Activated naive CD4-positive, alpha-beta T cell treated with anti-CD3 and anti-CD28 coated beads, Interleukin-2, amount 50 U/mL, for 72 hours (primary cell): ENCODE measurements around the gene GULP1. TPM values are rescaled to one million over a fixed set of nuclear protein-coding genes. Genes with fewer than 3 reads are reported as not detected.

Experiments
- ATAC-seq, 2 donors: fragments of 150-1000 bp; cut with Tn5 transposase; 2 replicates each; pipeline ENCODE4 v1.10.0; 2021; ENCODE audit warnings: mild to moderate bottlenecking in 2 of 2, moderate library complexity in 2 of 2
- DNase-seq, 2 donors: peaks; one replicate each; pipeline ENCODE4 v3.0.0; 2021 to 2022; ENCODE audit warnings: low spot score in 2 of 2
- H3K27ac Mint-ChIP-seq, 2 donors: one replicate each; pipeline ENCODE4 v1.8.0; 2022; ENCODE audit warnings: mild to moderate bottlenecking in 2 of 2, mixed read lengths in 2 of 2
- H3K36me3 Mint-ChIP-seq, 2 donors: one replicate each; pipeline ENCODE4 v1.8.0; 2022; ENCODE audit warnings: mixed read lengths in 2 of 2
- H3K9me3 Mint-ChIP-seq, 2 donors: one replicate each; pipeline ENCODE4 v1.8.0; 2022; ENCODE audit warnings: mixed read lengths in 2 of 2
- total RNA-seq, 2 donors: library from RNA; stranded (reverse); gene quantifications; one replicate each; pipeline ENCODE4 v1.2.3, GENCODE V29; 2022

The GULP1 gene
- total RNA-seq, 2 donors from 2014 or later: not detected

DNA sequence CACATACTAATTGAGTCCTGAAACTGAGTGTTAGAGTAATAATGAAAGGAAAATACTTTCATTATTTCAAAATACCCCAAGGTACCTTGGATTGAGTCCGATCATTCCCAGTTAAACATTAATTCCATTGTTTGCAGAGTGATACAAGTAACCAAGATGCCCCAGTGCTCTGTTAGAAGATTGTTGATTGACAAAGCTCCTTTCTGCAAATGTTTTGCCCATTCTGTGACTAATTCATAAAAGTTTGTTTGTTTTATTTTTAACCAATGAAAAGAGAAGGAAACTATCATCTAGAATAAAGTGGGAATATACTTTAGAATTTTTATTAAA lies 124.0 kb downstream of the GULP1 start:
- ATAC-seq: no peak
- Mint-ChIP-seq H3K9me3 (no peaks in the 10 kb centered on the region), H3K36me3 (no peaks in the 10 kb centered on the region), H3K27ac (no peak overlapping the region)
- DNase-seq: no peak

GRCh38 chr2:188416367-188416766 lies 124.7 kb downstream of the GULP1 start:
- H3K36me3 Mint-ChIP-seq: no peaks in the 10 kb centered on the region
- H3K9me3 Mint-ChIP-seq: no peaks in the 10 kb centered on the region
- ATAC-seq (no peak), DNase-seq (no peak)
- H3K27ac Mint-ChIP-seq: no peak overlapping the region

DNA sequence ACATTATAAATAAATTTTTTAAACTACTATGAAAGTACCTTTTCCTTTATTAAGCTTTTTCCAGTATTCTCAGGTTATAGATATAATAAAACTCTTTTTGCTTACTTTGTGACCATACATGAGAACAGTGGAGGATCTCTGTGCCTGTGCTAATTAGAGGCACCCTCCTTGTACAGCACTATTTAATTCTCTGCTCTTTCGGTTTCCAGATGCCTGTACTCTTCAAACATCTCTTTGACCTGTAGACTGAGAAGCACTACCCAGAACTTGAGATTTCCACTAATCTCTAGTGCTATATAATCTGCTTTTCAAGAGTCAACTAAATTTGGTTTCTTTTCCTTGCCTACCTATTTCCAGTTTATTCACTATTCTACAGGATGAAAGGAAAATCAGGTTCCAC lies 131.1 kb downstream of the GULP1 start:
- Mint-ChIP-seq H3K9me3 (no peaks in the 10 kb centered on the region), H3K27ac (no peak overlapping the region), H3K36me3 (no peaks in the 10 kb centered on the region)
- ATAC-seq (no peak), DNase-seq (no peak)

DNA sequence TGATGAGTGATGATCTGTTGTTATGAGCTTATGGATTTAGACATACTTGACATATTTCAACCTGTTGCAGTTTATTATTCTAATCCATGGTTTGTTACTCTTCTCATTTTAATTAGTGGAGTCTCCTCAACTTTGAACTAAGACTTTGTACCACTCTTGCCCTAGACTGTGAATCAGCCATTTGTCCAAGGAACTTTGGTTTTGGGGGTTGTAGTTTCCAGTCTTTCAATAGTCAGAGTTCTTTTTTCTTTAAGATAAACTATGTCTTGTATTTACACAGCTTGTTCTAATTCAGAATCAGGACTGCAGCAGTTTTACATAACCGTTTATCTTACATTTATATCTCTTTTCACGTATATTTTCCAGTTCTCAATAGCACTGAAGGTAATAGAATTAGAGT lies 133.6 kb downstream of the GULP1 start:
- DNase-seq: no peak
- no peaks in the 10 kb centered on the region for H3K9me3 Mint-ChIP-seq
- peak overlapping the region in 1 of 2 donors; percentile 68 for H3K27ac Mint-ChIP-seq
- H3K36me3 Mint-ChIP-seq: no peaks in the 10 kb centered on the region
- ATAC-seq: no peak

GRCh38 chr2:188426121-188426520 lies 134.4 kb downstream of the GULP1 start:
- no peak overlapping the region for H3K27ac Mint-ChIP-seq
- no peaks in the 10 kb centered on the region for H3K36me3 Mint-ChIP-seq
- DNase-seq (no peak), ATAC-seq (no peak)
- no peaks in the 10 kb centered on the region for H3K9me3 Mint-ChIP-seq

GRCh38 chr2:188430705-188431104 lies 139.0 kb downstream of the GULP1 start:
- Mint-ChIP-seq H3K9me3 (no peaks in the 10 kb centered on the region), H3K27ac (no peak overlapping the region), H3K36me3 (no peaks in the 10 kb centered on the region)
- DNase-seq (no peak), ATAC-seq (no peak)

GRCh38 chr2:188434018-188434417 lies 142.3 kb downstream of the GULP1 start:
- H3K36me3 Mint-ChIP-seq: no peaks in the 10 kb centered on the region
- peaks cover 3 to 4% of the 10 kb centered on the region in 2 donors for H3K9me3 Mint-ChIP-seq
- H3K27ac Mint-ChIP-seq: no peak overlapping the region
- DNase-seq (no peak), ATAC-seq (no peak)

GRCh38 chr2:188435115-188435514 lies 143.4 kb downstream of the GULP1 start:
- no peak for ATAC-seq
- peaks cover 3 to 4% of the 10 kb centered on the region in 2 donors for H3K9me3 Mint-ChIP-seq
- no peak for DNase-seq

GRCh38 chr2:188437537-188437936 lies 145.9 kb downstream of the GULP1 start:
- no peak overlapping the region for H3K27ac Mint-ChIP-seq
- no peaks in the 10 kb centered on the region for H3K36me3 Mint-ChIP-seq
- peaks cover 3 to 4% of the 10 kb centered on the region in 2 donors for H3K9me3 Mint-ChIP-seq
- ATAC-seq (no peak), DNase-seq (no peak)

More at GRCh38 chr2:188435115-188435514, 143.4 kb downstream of the GULP1 start:
- Mint-ChIP-seq H3K27ac (no peak overlapping the region), H3K36me3 (no peaks in the 10 kb centered on the region)

DNA sequence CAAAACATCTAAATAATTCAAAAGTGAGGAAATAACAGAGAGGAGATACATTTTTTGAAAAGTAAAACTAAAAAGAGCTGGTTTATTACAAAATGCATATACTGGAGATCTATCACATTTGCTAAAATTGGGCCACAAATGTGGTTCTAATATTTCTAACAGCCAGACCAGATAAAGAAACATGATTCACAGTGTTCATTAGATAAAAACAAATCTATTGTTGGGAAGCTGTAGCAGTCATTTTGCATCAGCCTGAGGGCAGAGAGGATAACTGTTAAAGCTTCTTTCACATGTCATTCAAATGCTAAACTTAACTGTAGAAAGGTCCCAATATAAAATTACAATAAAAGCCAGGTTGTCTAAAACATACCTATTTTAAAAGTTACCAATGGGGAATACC lies 148.3 kb downstream of the GULP1 start:
- H3K27ac Mint-ChIP-seq: no peak overlapping the region
- no peaks in the 10 kb centered on the region for H3K36me3 Mint-ChIP-seq
- H3K9me3 Mint-ChIP-seq: peaks cover 3 to 4% of the 10 kb centered on the region in 2 donors
- DNase-seq (no peak), ATAC-seq (no peak)

- H3K36me3 Mint-ChIP-seq: no peaks in the 10 kb centered on the region
- DNase-seq (no peak), ATAC-seq (no peak)
- no peak overlapping the region for H3K27ac Mint-ChIP-seq
- H3K9me3 Mint-ChIP-seq: peaks cover 3 to 4% of the 10 kb centered on the region in 2 donors
Observed at GRCh38 chr2:188440849-188441248, 149.2 kb downstream of the GULP1 start.

GRCh38 chr2:188441288-188441947 lies 149.7 kb downstream of the GULP1 start:
- H3K9me3 Mint-ChIP-seq: peaks cover 3 to 4% of the 10 kb centered on the region in 2 donors
- H3K27ac Mint-ChIP-seq: no peak overlapping the region
- ATAC-seq: no peak
- no peaks in the 10 kb centered on the region for H3K36me3 Mint-ChIP-seq
- DNase-seq: no peak

DNA sequence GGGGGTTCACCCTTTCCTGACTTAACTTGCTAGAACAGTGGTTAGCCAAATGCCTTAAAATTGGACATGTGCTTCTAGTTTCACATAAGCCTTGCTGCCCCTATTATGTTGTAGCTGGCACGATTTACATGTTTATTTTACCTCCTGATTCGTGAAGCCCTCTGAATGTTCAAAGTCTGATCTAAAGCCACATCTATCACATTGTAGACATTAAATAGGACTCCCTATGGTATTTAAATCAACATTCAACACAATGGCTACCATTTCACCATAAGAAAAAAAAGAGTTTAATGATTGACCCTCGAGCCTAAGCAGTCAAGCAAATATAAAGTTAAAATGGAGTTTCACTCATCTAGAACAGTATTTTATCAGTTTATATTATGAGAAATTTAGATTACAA lies 151.5 kb downstream of the GULP1 start:
- no peaks in the 10 kb centered on the region for H3K9me3 Mint-ChIP-seq
- ATAC-seq (no peak), DNase-seq (no peak)
- H3K36me3 Mint-ChIP-seq: no peaks in the 10 kb centered on the region
- no peak overlapping the region for H3K27ac Mint-ChIP-seq

- Mint-ChIP-seq H3K36me3 (no peaks in the 10 kb centered on the region), H3K9me3 (peaks cover 0 to 2% of the 10 kb centered on the region in 2 donors), H3K27ac (no peak overlapping the region)
- no peak for DNase-seq
- ATAC-seq: no peak
Observed at GRCh38 chr2:188444106-188444835, 152.6 kb downstream of the GULP1 start.

DNA sequence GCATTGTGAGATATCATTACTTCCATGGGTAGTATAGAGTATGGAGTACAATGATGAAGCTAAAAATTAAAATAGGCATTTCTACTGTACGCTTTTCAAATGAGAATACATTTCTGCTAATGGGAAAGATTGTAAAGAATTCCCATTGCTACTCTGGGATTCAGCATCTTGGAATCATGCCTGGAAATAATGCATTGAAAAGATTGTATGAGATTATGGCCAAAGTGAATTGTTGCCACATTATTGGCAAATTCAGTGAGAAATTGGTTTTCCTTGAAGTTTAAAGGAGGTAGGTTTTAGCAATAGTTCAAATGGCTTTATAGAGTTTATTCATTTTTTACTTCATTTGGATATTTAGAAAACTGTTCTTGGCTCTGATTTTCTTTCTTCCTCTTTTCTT lies 157.9 kb downstream of the GULP1 start:
- Mint-ChIP-seq H3K36me3 (no peaks in the 10 kb centered on the region), H3K27ac (no peak overlapping the region), H3K9me3 (peaks cover 0 to 4% of the 10 kb centered on the region in 2 donors)
- DNase-seq (no peak), ATAC-seq (no peak)

- H3K36me3 Mint-ChIP-seq: no peaks in the 10 kb centered on the region
- H3K9me3 Mint-ChIP-seq: peaks cover 0 to 4% of the 10 kb centered on the region in 2 donors
- DNase-seq: no peak
- H3K27ac Mint-ChIP-seq: no peak overlapping the region
- no peak for ATAC-seq
Observed at GRCh38 chr2:188449971-188450370, 158.3 kb downstream of the GULP1 start.

DNA sequence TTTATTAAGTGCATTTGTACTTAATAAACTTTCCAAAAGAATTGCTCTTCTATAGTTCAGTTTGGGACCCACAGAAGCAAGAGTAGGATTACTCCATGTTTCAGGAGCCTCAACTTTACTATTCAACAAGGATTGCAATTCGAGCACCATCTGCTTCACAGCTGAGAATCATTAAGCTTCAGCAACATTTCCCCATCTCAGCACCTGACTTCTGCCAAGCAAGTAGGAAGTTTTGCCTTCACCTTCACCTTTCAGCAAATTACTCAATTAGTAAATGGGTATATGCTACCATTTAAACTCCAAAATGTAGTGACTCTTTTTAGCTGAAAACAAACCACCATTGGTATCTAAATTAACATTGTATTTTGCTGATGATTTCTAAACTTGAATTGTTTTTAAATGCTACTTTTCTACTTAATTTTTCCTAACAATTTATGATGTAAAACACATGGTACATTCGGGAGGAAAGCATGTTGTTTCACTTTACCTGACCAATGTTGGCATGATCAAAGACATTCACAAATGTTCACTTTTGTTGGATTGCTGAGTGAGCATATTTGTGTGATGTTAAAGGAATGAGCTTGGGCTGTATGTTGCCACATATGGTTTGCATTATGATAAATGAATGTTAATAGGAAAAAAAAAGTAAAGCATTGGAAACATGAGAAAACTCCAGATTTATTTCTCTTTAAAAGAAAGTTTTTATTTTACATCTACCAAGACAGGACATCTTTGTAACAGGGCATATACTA lies 159.2 kb downstream of the GULP1 start:
- no peak for ATAC-seq
- no peak overlapping the region for H3K27ac Mint-ChIP-seq
- H3K36me3 Mint-ChIP-seq: no peaks in the 10 kb centered on the region

More for the DNA sequence above, 159.2 kb downstream of the GULP1 start:
- DNase-seq: no peak
- peaks cover 0 to 4% of the 10 kb centered on the region in 2 donors for H3K9me3 Mint-ChIP-seq
